Psoas muscle (tissue), 8 donors: ENCODE data around the gene BTG4. TPM values are rescaled to one million over a fixed set of nuclear protein-coding genes. Genes with fewer than 3 reads are reported as not detected.

Experiments
- ATAC-seq, 4 donors: fragments of 200-7000 bp; cut with Tn5 transposase; one replicate each; pipeline ENCODE4 v1.9.1; 2020; ENCODE audit warnings: moderate library complexity in 3 of 4, mild to moderate bottlenecking in 2 of 4
- DNase-seq, 2 donors: peaks; one replicate each; pipeline ENCODE4 v3.0.0-alpha.2; 2020
- H3K27ac ChIP-seq: fragments of 200-600 bp; one replicate; pipeline ENCODE4 v1.8.0; 2022
- H3K27me3 ChIP-seq, 3 donors: fragments of 200-600 bp in 1 of 3; one replicate each; pipeline versions ENCODE4 v1.6.1 to v1.8.0; 2013 to 2022; ENCODE audit warnings: low read length in 2 of 3, mild to moderate bottlenecking in 2 of 3, moderate library complexity in 1 of 3; ENCODE audit not compliant: insufficient read depth in 3 of 3
- H3K36me3 ChIP-seq, 2 donors: fragments of 200-600 bp in 1 of 2; one replicate each; pipeline versions ENCODE4 v1.6.1 to v1.8.0; 2013 to 2022; ENCODE audit warnings: low read depth in 1 of 2, mild to moderate bottlenecking in 1 of 2, moderate library complexity in 1 of 2; ENCODE audit not compliant: insufficient read depth in 1 of 2
- H3K4me1 ChIP-seq: fragments of 200-600 bp; one replicate; pipeline ENCODE4 v1.8.0; 2022
- H3K4me3 ChIP-seq: fragments of 200-600 bp; one replicate; pipeline ENCODE4 v1.8.0; 2022; ENCODE audit warnings: mild to moderate bottlenecking
- H3K9me3 ChIP-seq: fragments of 200-600 bp; one replicate; pipeline ENCODE4 v1.8.0; 2022
- WGBS, 3 donors: extraction: QIAGEN DNeasy Blood & Tissue Kit; methylation state at CpG; one replicate each; pipeline versions ENCODE4 v1.1.6 to v1.1.7; 2013; 5-methylcytosine and 5-hydroxymethylcytosine counted together
- intact Hi-C, 2 donors: fragments of 100-400 bp; cut with DNase I; formaldehyde crosslinking; loops; one replicate each; pipeline versions ENCODE4 v1.11.0 to v1.14.2; 2022
- polyA plus RNA-seq, 3 donors: library from polyadenylated mRNA; stranded (reverse); fragments of 200-250 nt; gene quantifications; one replicate each; pipeline ENCODE4 v1.2.3, GENCODE V29; 2013
- total RNA-seq, 4 donors: library from RNA; stranded (reverse); fragmentation: NEBNext Ultra II Directional in 2 of 4; extraction: Animal tissue kit (Norgen Biotek cat#: 25700) in 2 of 4; gene quantifications; one replicate each; pipeline versions ENCODE4 v1.2.1 to v1.2.4, GENCODE V29; 2021 to 2023
- TF ChIP-seq, protein P1 (sequence below): fragments of 200-600 bp; IDR thresholded peaks from one replicate; pipeline ENCODE4 v1.8.0; 2022; ENCODE audit warnings: antibody characterized with exemption
- donor health status: healthy with polysubstance abuse.
- donor health status: DM: no; HTN: no; CAD: no; lungs with moderate emphysema.
- donor health status: Bipolar disorder and iron deficiency.
- donor health status: healthy.
- donor health status: DM: yes; HTN: yes; CAD: no.
- donor health status: DM: no; HTN: no; CAD: no.
- donor health status: DM: no; HTN: no; CAD: no.
- donor health status: DM: yes; HTN: yes; CAD: no.

The BTG4 gene
- total and polyA plus RNA-seq, 7 donors: not detected

DNA sequence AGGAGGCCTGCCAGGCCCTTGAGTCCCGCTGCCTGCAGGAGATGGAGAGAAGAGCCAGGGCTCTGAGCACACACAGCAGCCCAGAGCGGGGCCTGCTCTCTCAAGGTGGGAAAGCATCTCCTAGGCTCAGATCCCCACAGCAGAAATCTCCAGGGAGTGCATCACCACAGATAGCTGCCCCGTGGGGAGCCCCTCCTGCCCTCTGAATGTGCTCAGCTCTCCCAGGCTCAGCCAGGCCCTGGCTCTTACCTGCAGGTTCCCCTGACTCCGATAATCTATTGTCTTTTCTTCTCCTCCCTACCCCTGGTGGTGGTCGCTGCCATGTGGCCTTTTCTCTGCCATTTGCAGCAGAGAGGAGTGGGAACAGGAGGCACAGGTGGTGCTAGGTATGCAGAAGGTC, 49.9 kb downstream of the BTG4 start:
- Histone ChIP-seq H3K27me3 (no peaks in the 10 kb centered on the region), H3K4me3 (no peak overlapping the region)
- intact Hi-C loops: no loop called here

DNA sequence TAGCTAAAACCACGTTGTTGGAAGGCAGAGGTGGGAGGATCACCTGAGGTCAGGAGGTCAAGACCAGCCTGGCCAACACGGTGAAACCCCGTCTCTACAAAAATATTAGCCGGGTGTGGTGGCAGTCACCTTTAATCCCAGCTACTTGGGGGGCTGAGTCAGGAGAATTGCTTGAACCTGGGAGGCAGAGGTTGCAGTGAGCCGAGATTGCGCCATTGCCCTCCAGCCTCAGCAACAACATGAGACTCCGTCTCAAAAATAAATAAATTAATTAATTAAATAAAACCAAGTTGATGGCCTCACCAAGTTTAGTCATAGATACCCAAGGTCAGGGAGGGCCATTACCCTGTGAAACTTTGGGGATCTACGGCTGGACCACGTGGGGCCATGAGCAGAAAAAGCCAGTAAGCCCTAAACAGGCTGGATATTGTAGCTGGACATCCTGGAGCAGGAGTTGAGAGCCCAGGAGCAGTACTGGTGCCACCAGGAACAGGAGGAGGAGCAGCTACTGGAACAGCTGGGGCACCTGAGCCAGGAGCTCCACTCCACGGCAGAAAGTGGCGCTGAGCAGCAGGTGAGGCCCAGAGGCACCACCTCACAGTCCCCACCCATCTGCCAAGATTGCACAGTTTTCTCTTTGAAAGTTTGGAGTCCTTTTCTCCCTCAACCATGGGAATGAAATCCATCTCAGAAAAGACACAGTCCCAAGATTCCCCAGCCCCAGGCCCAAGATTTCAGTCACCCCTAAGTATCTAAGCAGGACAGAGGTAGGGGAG, 50.5 kb downstream of the BTG4 start:
- DNase-seq: no peak
- intact Hi-C loops: no loop called here
- H3K9me3 ChIP-seq: no peaks in the 10 kb centered on the region
- 81 to 90% (median 85%) methylated on average over 11 of the region's 11 CpGs for WGBS, 3 donors
- no peak overlapping the region for H3K4me3 ChIP-seq
- TF ChIP-seq, protein P1, sequence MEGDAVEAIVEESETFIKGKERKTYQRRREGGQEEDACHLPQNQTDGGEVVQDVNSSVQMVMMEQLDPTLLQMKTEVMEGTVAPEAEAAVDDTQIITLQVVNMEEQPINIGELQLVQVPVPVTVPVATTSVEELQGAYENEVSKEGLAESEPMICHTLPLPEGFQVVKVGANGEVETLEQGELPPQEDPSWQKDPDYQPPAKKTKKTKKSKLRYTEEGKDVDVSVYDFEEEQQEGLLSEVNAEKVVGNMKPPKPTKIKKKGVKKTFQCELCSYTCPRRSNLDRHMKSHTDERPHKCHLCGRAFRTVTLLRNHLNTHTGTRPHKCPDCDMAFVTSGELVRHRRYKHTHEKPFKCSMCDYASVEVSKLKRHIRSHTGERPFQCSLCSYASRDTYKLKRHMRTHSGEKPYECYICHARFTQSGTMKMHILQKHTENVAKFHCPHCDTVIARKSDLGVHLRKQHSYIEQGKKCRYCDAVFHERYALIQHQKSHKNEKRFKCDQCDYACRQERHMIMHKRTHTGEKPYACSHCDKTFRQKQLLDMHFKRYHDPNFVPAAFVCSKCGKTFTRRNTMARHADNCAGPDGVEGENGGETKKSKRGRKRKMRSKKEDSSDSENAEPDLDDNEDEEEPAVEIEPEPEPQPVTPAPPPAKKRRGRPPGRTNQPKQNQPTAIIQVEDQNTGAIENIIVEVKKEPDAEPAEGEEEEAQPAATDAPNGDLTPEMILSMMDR: no peak
- no peaks in the 10 kb centered on the region for H3K4me1 ChIP-seq
- no peaks in the 10 kb centered on the region for H3K27me3 ChIP-seq
- ATAC-seq: no peak
- H3K36me3 ChIP-seq: no peaks in the 10 kb centered on the region
- H3K27ac ChIP-seq: no peak overlapping the region

More for the DNA sequence above, 49.9 kb downstream of the BTG4 start:
- Histone ChIP-seq H3K36me3 (no peaks in the 10 kb centered on the region), H3K27ac (no peak overlapping the region), H3K4me1 (no peaks in the 10 kb centered on the region), H3K9me3 (no peaks in the 10 kb centered on the region)
- ATAC-seq: no peak
- no peak for DNase-seq
- TF ChIP-seq, protein P1: no peak
- WGBS, 3 donors: 83 to 89% (median 84%) methylated on average over 5 of the region's 5 CpGs

DNA sequence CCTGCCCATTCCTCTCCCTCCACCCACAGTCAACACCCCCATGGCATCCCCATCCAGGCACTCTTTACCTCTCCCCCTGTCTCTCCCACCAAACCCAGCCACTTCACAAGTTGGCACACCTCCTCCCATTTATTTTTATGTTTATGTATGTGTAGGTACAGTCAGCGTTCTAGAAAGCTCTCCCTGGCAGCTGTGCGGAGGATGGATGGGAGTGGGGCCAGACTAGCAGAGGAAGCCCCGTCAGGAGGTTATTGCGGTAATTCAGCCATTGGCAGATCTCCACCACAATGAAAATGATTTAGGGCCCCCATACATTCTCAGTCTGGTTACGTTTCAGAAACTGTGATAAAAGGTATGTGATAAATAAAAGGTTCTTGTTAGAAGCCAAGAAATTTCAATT, 51.3 kb downstream of the BTG4 start:
- WGBS, 3 donors: 30 to 54% (median 39%) methylated on average over 5 of the region's 5 CpGs
- Histone ChIP-seq H3K36me3 (no peaks in the 10 kb centered on the region), H3K9me3 (no peaks in the 10 kb centered on the region), H3K4me3 (no peak overlapping the region), H3K4me1 (no peaks in the 10 kb centered on the region), H3K27ac (no peak overlapping the region), H3K27me3 (no peaks in the 10 kb centered on the region)
- ATAC-seq (no peak), DNase-seq (no peak)
- intact Hi-C loops: no loop called here
- TF ChIP-seq, protein P1: no peak

DNA sequence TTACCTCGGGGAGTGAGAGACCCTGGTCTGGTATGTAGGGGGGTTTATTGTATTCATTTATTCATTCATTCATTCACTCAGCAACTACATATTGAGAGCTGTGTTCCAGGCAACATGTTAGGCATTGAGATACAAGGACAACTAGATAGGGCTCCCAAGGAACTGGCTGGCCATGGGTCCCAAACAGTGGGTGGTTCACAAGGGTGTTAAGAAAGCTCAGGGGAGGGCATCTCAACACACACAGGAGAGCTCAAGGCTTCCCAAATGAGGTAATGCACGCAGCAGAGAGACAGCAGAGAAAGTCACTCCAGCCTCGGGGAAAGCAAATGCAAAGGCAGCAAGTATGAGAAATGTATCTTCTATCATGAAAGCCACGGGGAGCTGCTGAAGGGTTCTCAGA, 51.8 kb downstream of the BTG4 start:
- TF ChIP-seq, protein P1: no peak
- H3K4me3 ChIP-seq: no peak overlapping the region
- 73 to 85% (median 77%) methylated on average over 4 of the region's 4 CpGs for WGBS, 3 donors

More for the DNA sequence above, 51.8 kb downstream of the BTG4 start:
- Histone ChIP-seq H3K27me3 (no peaks in the 10 kb centered on the region), H3K27ac (no peak overlapping the region), H3K36me3 (no peaks in the 10 kb centered on the region), H3K4me1 (no peaks in the 10 kb centered on the region), H3K9me3 (no peaks in the 10 kb centered on the region)
- ATAC-seq (no peak), DNase-seq (no peak)
- intact Hi-C loops: no loop called here
